ENCODE measurements around the gene FBXO8. TPM values are rescaled to one million over a fixed set of nuclear protein-coding genes. Genes with fewer than 3 reads are reported as not detected.
"Not testable (repeated sequence)": the region's sequence is repeated elsewhere in the genome, so short reads cannot be mapped to it uniquely, and the experiment has no call there.

Gene FBXO8
- polyA plus RNA-seq, 4 donors, result 28.1 to 42.9 (median 30.7) TPM

- no peak for DNase-seq (ENCODE audit: low read depth in 4 of 4, low spot score in 3 of 4)
Measured at GRCh38 chr4:174286870-174287269, 3.4 kb upstream of the FBXO8 start.

DNA sequence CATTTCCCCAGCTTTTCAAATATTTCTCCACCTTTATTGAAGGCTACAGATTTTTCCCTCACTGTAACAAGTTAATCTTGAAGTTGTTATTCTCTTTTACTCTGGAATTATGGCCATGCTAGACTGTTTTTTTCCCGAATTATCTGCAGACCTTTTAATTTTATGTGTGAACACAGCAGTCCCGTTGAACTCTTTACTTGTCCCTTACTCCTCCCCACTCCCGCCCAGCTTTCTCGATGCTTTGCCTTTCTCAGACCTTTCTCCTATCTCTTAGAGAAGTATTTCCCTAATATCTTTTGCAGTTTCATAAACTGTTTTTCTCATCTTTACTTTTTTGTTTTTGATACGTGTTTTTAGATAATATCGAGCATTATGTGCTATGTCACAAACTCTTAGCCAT, 1.0 kb upstream of the FBXO8 start:
- no peak for DNase-seq (ENCODE audit: low read depth in 4 of 4, low spot score in 3 of 4)

DNA sequence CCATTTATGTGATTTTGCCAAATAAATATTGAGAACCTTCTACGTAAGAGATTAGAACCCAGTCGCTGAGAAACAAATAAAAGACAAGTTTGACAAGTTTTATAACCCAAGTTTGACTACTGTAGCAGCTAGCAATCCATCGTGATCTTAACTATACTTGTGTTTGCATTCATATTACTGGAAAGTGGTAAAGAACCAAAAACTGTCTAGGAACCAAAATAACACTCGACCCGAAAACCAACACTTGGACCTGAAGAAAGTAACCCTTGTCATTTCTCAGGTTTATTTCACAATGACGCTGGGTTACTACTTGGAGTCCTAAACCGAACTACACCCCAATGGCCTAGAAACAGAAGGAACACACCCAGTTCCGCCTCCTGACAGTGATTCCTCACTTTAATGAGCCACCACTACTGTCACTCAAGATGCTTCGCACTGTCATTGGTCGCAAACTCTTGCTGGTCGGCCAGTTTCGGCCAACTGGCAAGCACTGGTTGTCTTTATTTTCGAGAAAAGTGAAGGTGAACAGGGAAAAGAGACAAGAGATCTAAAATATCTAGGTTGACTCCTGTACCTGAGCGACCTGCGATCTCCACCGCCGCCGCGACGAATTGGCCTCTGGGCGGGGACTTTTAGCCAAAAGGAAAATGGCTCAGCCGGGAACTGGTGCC, 496 bp downstream of the FBXO8 start:
- peak; percentile 76 to 82 (median 79) for DNase-seq (ENCODE audit: low read depth in 4 of 4, low spot score in 3 of 4)

- DNase-seq (ENCODE audit: low read depth in 4 of 4, low spot score in 3 of 4), result no peak
Measured at GRCh38 chr4:174281901-174282300, 1.6 kb downstream of the FBXO8 start.

DNA sequence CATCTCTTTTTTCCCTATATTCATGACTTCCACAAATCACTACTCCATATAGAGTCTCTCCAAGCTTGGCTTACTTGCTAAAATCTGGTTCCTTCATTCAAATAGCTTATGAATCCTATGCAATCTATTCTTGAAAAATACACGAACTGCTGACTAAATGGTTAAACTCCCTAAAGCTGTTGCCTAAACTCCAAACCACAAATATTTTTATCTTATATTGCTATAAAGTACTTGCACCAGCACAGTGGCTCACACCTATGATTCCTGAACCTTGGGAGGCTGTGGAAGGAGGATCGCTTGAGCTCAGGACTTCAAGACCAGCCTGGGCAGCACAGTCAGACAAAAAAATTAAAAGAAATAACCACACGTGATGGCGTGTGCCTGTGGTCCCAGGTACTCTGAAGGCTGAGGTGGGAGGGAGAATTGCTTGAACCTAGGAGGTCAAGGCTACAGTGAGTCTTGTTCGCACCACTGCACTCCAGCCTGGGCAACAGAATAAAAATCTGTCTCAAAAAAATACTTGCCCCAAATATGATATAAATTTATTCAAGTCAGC, 2.2 kb downstream of the FBXO8 start:
- DNase-seq (ENCODE audit: low read depth in 4 of 4, low spot score in 3 of 4), result no peak

- DNase-seq (ENCODE audit: low read depth in 4 of 4, low spot score in 3 of 4), result no peak
Measured at GRCh38 chr4:174279433-174280155, 3.9 kb downstream of the FBXO8 start.

GRCh38 chr4:174278467-174278866, 5.0 kb downstream of the FBXO8 start:
- DNase-seq (ENCODE audit: low read depth in 4 of 4, low spot score in 3 of 4), result no peak

DNA sequence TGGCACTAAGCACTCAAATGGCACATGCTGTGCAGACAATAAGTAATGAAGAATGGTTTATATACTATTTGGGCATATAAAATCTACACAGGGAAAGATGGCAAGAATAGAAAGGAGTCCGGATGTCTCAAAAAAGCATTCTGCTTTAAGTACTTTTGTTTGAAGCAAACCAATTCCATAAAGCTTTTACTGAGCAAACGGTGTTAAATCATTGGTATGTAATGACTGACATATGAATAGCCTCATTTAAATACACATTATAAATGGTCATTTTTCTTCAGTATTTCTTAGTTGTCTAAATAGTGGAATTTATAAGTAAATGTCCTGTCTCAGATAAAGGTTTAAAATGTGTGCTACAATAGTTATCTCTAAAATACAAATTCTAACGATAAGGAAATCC, 6.0 kb downstream of the FBXO8 start:
- no peak for DNase-seq (ENCODE audit: low read depth in 4 of 4, low spot score in 3 of 4)

DNA sequence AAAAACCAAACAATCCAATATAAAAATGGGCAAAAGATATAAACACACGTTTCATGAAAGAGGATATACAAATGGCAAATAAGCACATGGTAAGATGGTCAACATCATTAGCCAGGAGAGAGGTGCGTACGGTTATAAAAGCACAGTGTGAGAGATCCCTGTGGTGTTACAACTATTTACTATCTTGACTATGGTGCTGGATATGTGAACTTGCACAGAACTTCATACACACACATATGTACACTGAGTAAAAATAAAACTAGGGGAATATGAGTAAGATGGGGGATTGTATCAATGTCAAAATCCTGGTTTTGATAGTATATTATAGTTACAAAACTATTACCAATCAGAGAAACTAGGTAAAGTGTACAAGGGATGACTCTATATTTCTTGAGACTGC, 8.4 kb downstream of the FBXO8 start:
- DNase-seq (ENCODE audit: low read depth in 4 of 4, low spot score in 3 of 4), result no peak

GRCh38 chr4:174274436-174274835, 9.0 kb downstream of the FBXO8 start:
- no peak for DNase-seq (ENCODE audit: low read depth in 4 of 4, low spot score in 3 of 4)

- DNase-seq (ENCODE audit: low read depth in 4 of 4, low spot score in 3 of 4), result no peak
Measured at GRCh38 chr4:174273930-174274329, 9.5 kb downstream of the FBXO8 start.

GRCh38 chr4:174266416-174266815, 17.1 kb downstream of the FBXO8 start:
- no peak for DNase-seq (ENCODE audit: low read depth in 4 of 4, low spot score in 3 of 4)

- DNase-seq (ENCODE audit: low read depth in 4 of 4, low spot score in 3 of 4), result no peak
Measured at GRCh38 chr4:174265916-174266315, 17.6 kb downstream of the FBXO8 start.

DNA sequence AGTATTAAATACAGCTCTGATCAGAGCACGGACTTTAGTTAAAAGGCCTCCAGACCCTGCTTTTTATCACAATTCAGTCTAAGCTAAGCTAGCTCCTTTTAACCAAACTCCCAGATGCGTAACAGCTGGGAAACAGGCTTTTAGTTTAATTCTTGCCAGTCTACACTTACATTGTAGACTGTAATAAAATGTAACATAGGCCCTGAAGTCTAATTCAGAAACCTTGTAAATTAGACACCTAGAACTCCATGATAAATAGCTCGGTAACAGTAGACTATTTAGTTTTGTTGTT, 20.1 kb downstream of the FBXO8 start:
- no peak for DNase-seq (ENCODE audit: low read depth in 4 of 4, low spot score in 3 of 4)

DNA sequence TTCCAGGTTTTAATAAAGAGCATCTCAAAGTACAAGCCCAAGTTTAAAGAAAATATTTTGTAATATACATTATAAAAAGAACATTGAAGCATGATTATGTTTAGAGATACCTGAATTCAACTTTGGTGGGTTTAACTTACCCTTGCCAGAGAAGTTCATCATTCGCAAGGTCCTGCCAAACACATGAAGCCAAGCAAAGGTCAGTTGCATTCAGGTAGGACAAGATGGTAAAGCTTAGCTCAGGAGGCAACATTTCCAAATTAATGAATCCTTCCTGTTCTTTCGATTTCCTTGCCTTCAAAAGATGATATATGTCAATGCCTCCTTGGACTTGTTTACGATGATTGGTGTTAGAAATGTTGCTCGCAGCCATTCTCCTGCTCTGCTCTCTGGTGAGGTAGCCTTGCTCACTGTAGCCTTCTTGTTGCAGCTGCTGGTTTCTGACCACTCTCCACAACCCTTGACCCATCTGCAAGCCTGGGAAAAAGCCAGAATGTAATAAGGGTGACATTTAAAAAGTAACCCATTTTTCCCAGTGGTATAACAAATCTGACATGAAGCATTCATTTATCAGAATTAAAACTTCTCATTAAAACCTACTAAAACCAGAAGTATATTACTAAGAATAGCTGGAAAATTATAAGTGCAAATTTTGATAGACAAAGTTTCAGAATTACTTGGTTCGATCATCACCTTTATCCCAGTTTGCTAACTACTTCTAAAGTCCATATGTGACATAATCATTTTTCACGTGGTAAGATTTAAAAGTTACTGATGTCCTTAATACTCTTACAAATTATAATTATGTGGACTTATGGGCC, 20.6 kb downstream of the FBXO8 start:
- no peak for DNase-seq (ENCODE audit: low read depth in 4 of 4, low spot score in 3 of 4)

- DNase-seq (ENCODE audit: low read depth in 4 of 4, low spot score in 3 of 4), result not testable (repeated sequence)
Measured at GRCh38 chr4:174261432-174261831, 22.0 kb downstream of the FBXO8 start.

GRCh38 chr4:174260099-174260498, 23.4 kb downstream of the FBXO8 start:
- no peak for DNase-seq (ENCODE audit: low read depth in 4 of 4, low spot score in 3 of 4)

GRCh38 chr4:174259580-174259979, 23.9 kb downstream of the FBXO8 start:
- no peak for DNase-seq (ENCODE audit: low read depth in 4 of 4, low spot score in 3 of 4)

- no peak for DNase-seq (ENCODE audit: low read depth in 4 of 4, low spot score in 3 of 4)
Measured at GRCh38 chr4:174256277-174256713, 27.2 kb downstream of the FBXO8 start.

- no peak for DNase-seq (ENCODE audit: low read depth in 4 of 4, low spot score in 3 of 4)
Measured at GRCh38 chr4:174255786-174256185, 27.7 kb downstream of the FBXO8 start.

DNA sequence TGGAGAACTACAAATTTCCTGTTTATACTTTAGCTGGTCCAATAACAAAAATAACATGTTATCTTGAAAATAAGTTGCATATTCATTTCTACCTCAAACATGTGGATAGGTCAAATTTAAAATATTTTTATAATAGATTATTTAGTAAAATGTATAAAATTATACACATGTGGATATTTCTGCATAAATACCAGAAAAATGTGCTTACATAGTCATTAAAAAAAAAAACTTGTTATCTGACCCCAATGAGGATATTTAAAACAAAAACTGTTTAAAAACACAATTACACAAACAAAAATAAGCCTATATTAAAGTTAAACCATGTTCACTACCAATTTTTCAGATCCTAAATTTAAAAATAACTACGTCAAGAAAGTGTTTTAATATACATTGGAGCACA, 28.1 kb downstream of the FBXO8 start:
- no peak for DNase-seq (ENCODE audit: low read depth in 4 of 4, low spot score in 3 of 4)
